Sigmoid colon (tissue), 3 donors: ENCODE data around the gene XPNPEP1.

Experiments used
- POLR2A ChIP-seq, 2 donors: fragments of 450-650 bp; IDR thresholded peaks; one replicate each; pipeline ENCODE4 v1.6.1; 2016; ENCODE audit warnings: antibody characterized with exemption in 2 of 2, mild to moderate bottlenecking in 2 of 2, moderate library complexity in 2 of 2
- TF ChIP-seq, protein P1 (sequence below), 4 experiments: fragments of 450-650 bp in 3 of 4; fragments of 200-600 bp in 1 of 4; IDR thresholded peaks; one replicate each; pipeline ENCODE4 v1.5.1; 2016 to 2019; ENCODE audit warnings: antibody characterized with exemption in 4 of 4, mild to moderate bottlenecking in 3 of 4, moderate library complexity in 2 of 4

DNA sequence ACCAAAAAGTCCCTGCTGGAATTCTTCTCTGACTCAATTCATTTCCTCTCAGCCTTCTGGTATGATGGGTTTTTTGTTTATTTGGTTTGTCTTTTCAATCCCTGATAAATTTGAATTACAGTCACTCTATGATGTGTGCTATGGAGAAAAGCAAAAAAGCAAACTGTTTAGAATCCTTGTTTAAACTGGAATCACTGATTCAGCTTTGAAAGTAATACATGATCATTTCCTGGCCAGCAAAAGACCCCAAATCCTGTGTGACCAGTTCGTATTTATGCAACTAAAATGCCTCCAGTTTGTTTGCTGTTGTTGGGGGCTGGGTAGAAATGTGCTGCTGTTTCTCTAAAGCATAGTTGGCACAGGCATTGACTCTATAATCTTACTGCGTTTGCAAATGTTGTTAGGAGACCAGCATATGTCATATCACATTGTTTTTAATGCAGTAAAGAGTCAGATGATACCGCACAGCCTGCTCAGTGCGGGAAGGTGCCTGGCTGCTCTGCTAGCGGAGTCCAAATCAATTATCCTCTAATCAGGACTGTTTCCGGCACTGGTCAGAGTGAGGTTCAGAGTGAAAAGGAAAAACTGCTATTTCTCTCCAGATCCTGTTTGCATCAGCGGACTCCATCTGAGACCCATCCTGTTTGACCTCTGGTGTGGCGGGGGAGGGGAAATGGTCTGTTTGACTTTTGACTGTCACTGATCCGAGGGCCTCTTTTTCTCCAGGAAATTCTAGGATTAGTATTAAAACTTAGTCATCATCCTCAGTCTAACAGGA, 43.8 kb upstream of the XPNPEP1 start:
- TF ChIP-seq, protein P1, sequence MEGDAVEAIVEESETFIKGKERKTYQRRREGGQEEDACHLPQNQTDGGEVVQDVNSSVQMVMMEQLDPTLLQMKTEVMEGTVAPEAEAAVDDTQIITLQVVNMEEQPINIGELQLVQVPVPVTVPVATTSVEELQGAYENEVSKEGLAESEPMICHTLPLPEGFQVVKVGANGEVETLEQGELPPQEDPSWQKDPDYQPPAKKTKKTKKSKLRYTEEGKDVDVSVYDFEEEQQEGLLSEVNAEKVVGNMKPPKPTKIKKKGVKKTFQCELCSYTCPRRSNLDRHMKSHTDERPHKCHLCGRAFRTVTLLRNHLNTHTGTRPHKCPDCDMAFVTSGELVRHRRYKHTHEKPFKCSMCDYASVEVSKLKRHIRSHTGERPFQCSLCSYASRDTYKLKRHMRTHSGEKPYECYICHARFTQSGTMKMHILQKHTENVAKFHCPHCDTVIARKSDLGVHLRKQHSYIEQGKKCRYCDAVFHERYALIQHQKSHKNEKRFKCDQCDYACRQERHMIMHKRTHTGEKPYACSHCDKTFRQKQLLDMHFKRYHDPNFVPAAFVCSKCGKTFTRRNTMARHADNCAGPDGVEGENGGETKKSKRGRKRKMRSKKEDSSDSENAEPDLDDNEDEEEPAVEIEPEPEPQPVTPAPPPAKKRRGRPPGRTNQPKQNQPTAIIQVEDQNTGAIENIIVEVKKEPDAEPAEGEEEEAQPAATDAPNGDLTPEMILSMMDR (IDR thresholded peaks at IDR 0.05): no peak
- no peak for TF ChIP-seq POLR2A (IDR thresholded peaks at IDR 0.05)
